ENCODE data around the gene EGFL7.
A peak's percentile ranks its signal among the peaks of the same experiment; 100 is the strongest.

EGFL7 gene

GRCh38 chr9:136692185-136693134 is 29.7 kb downstream of the EGFL7 start:
- H3K4me3 ChIP-seq (ENCODE audit: low read depth, low read length): no peak overlapping the region
- no peak for TF ChIP-seq CTCF (IDR thresholded peaks at IDR 0.05; ENCODE audit: low read depth, low read length, missing control alignments)
- in situ Hi-C loops (cut with HindIII; ENCODE audit: low sequenced_read_pairs): no loop called here
- DNase-seq (ENCODE audit: low read depth): no peak

GRCh38 chr9:136693135-136693489 is 30.4 kb downstream of the EGFL7 start:
- no peak overlapping the region for H3K4me3 ChIP-seq (ENCODE audit: low read depth, low read length)
- no peak for DNase-seq (ENCODE audit: low read depth)
- in situ Hi-C loops (cut with HindIII; ENCODE audit: low sequenced_read_pairs): no loop called here
- TF ChIP-seq CTCF (IDR thresholded peaks at IDR 0.05; ENCODE audit: low read depth, low read length, missing control alignments): no peak

GRCh38 chr9:136693490-136694162 is 30.9 kb downstream of the EGFL7 start:
- in situ Hi-C loops (cut with HindIII; ENCODE audit: low sequenced_read_pairs): no loop called here
- TF ChIP-seq CTCF (IDR thresholded peaks at IDR 0.05; ENCODE audit: low read depth, low read length, missing control alignments): no peak
- no peak overlapping the region for H3K4me3 ChIP-seq (ENCODE audit: low read depth, low read length)
- no peak for DNase-seq (ENCODE audit: low read depth)

- TF ChIP-seq CTCF (IDR thresholded peaks at IDR 0.05; ENCODE audit: low read depth, low read length, missing control alignments): peak; percentile 69
- no peak for DNase-seq (ENCODE audit: low read depth)
- H3K4me3 ChIP-seq (ENCODE audit: low read depth, low read length): no peak overlapping the region
- in situ Hi-C loops (cut with HindIII; ENCODE audit: low sequenced_read_pairs): no loop called here
These were observed 31.6 kb downstream of the EGFL7 start for GRCh38 chr9:136694163-136694871.

DNA sequence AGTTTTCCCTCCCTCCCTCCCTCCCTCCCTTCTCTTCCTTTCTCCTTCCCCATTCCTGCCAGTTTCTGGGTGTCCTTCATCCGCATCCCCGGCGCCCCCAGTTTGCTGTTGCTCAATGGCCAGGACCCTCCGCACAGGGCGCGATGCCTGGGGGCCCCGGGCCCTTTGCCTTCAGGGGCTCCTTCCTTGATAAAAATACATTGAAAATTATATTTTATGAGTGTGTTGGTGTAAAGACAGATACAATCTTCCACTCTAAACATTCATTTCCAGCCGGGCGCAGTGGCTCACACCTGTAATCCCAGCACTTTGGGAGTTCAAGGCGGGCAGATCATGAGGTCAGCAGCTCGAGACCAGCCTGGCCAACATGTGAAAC is 32.1 kb downstream of the EGFL7 start:
- in situ Hi-C loops (cut with HindIII; ENCODE audit: low sequenced_read_pairs): no loop called here
- DNase-seq (ENCODE audit: low read depth): no peak
- TF ChIP-seq CTCF (IDR thresholded peaks at IDR 0.05; ENCODE audit: low read depth, low read length, missing control alignments): no peak
- no peak overlapping the region for H3K4me3 ChIP-seq (ENCODE audit: low read depth, low read length)

GRCh38 chr9:136695435-136695895 is 32.7 kb downstream of the EGFL7 start:
- in situ Hi-C loops (cut with HindIII; ENCODE audit: low sequenced_read_pairs): no loop called here
- H3K4me3 ChIP-seq (ENCODE audit: low read depth, low read length): no peak overlapping the region
- no peak for TF ChIP-seq CTCF (IDR thresholded peaks at IDR 0.05; ENCODE audit: low read depth, low read length, missing control alignments)
- DNase-seq (ENCODE audit: low read depth): peak; percentile 6

Data from astrocyte of the cerebellum (primary cell).